ENCODE data around the gene P2RX3. TPM values are rescaled to one million over a fixed set of nuclear protein-coding genes. Genes with fewer than 3 reads are reported as not detected.

Gene P2RX3
- total RNA-seq, 4 donors from 2014 or later, result 0.34 TPM; not detected in 3

- no peak for TF ChIP-seq CTCF (IDR thresholded peaks at IDR 0.05; ENCODE audit: low read depth)
These were observed 6.4 kb upstream of the P2RX3 start for GRCh38 chr11:57331720-57332119.

GRCh38 chr11:57332694-57333440, 5.3 kb upstream of the P2RX3 start:
- no peak for TF ChIP-seq CTCF (IDR thresholded peaks at IDR 0.05; ENCODE audit: low read depth)

GRCh38 chr11:57335023-57335342, 3.2 kb upstream of the P2RX3 start:
- no peak for TF ChIP-seq CTCF (IDR thresholded peaks at IDR 0.05; ENCODE audit: low read depth)

- TF ChIP-seq CTCF (IDR thresholded peaks at IDR 0.05; ENCODE audit: low read depth), result no peak
These were observed 2.6 kb upstream of the P2RX3 start, which contains the start of gene SSRP1 for GRCh38 chr11:57335343-57336110. SSRP1 (minus strand) TSS chr11:57335892; CDS start chr11:57335121, 771 bp downstream.

- no peak for TF ChIP-seq CTCF (IDR thresholded peaks at IDR 0.05; ENCODE audit: low read depth)
These were observed 2.0 kb upstream of the P2RX3 start for GRCh38 chr11:57336111-57336666.

GRCh38 chr11:57339328-57339727, 1.2 kb downstream of the P2RX3 start:
- TF ChIP-seq CTCF (IDR thresholded peaks at IDR 0.05; ENCODE audit: low read depth), result no peak

- TF ChIP-seq CTCF (IDR thresholded peaks at IDR 0.05; ENCODE audit: low read depth), result no peak
These were observed 2.0 kb downstream of the P2RX3 start for GRCh38 chr11:57340039-57340615.

Measured in subcutaneous adipose tissue (tissue), 4 donors.